Liver (tissue), 9 donors: ENCODE data around the gene ATP11B. TPM values are rescaled to one million over a fixed set of nuclear protein-coding genes. Genes with fewer than 3 reads are reported as not detected.

Experiments
- DNase-seq: peaks from one replicate; pipeline ENCODE4 v3.0.0-alpha.2; 2017; ENCODE audit warnings: low spot score
- H3K27ac ChIP-seq, 2 donors: one replicate each; pipeline ENCODE4 v1.7.0; 2013; ENCODE audit warnings: inconsistent platforms in 2 of 2, low read length in 2 of 2, control low read depth in 1 of 2, low read depth in 1 of 2, mild to moderate bottlenecking in 1 of 2
- H3K27me3 ChIP-seq, 4 donors: one replicate each; pipeline versions ENCODE4 v1.6.1 to v1.7.0; 2013; ENCODE audit warnings: low read length in 3 of 4, inconsistent platforms in 1 of 4, mild to moderate bottlenecking in 1 of 4, moderate library complexity in 1 of 4; ENCODE audit not compliant: control insufficient read depth in 4 of 4, insufficient read depth in 4 of 4
- H3K36me3 ChIP-seq, 4 donors: one replicate each; pipeline versions ENCODE4 v1.6.1 to v1.7.0; 2013; ENCODE audit warnings: low read length in 3 of 4, mild to moderate bottlenecking in 3 of 4, low read depth in 1 of 4, moderate library complexity in 1 of 4; ENCODE audit not compliant: control insufficient read depth in 4 of 4, insufficient read depth in 3 of 4
- H3K4me1 ChIP-seq, 4 donors: one replicate each; pipeline versions ENCODE4 v1.6.1 to v1.7.0; 2013; ENCODE audit warnings: low read length in 3 of 4, mild to moderate bottlenecking in 3 of 4, moderate library complexity in 1 of 4; ENCODE audit not compliant: control insufficient read depth in 4 of 4, insufficient read depth in 4 of 4
- H3K4me3 ChIP-seq, 3 donors: one replicate each; pipeline versions ENCODE4 v1.6.1 to v1.7.0; 2013; ENCODE audit warnings: low read length in 3 of 3, control low read depth in 1 of 3, low read depth in 1 of 3, mild to moderate bottlenecking in 1 of 3
- H3K9ac ChIP-seq, 2 donors: one replicate each; pipeline ENCODE4 v1.7.0; 2013; ENCODE audit warnings: low read length in 2 of 2, mild to moderate bottlenecking in 2 of 2, moderate library complexity in 2 of 2, control low read depth in 1 of 2, low read depth in 1 of 2
- H3K9me3 ChIP-seq, 4 donors: one replicate each; pipeline versions ENCODE4 v1.6.1 to v1.7.0; 2013; ENCODE audit warnings: low read length in 3 of 4; ENCODE audit not compliant: control insufficient read depth in 4 of 4
- CTCF ChIP-seq: fragments of 150-350 bp; IDR thresholded peaks from 2 replicates; pipeline ENCODE4 v1.5.1; 2017; ENCODE audit warnings: improper control_type of control experiment, low read depth, low read length; ENCODE audit not compliant: missing input control
- EGR1 ChIP-seq, 2 donors: IDR thresholded peaks; 2 replicates each; pipeline ENCODE4 v1.6.1; 2016 to 2018; ENCODE audit warnings: antibody characterized with exemption in 2 of 2, low read depth in 2 of 2
- FOXA1 ChIP-seq: IDR thresholded peaks from 2 replicates; pipeline ENCODE4 v1.6.1; 2016; ENCODE audit warnings: antibody characterized with exemption
- FOXA2 ChIP-seq: IDR thresholded peaks from 2 replicates; pipeline ENCODE4 v1.6.1; 2016; ENCODE audit warnings: antibody characterized with exemption
- GABPA ChIP-seq, 2 donors: IDR thresholded peaks in 1 of 2; conservative IDR thresholded peaks in 1 of 2; 2 replicates each; pipeline ENCODE4 v1.6.1; 2016; ENCODE audit warnings: antibody characterized with exemption in 2 of 2, mild to moderate bottlenecking in 1 of 2, moderate library complexity in 1 of 2
- HNF4A ChIP-seq, 2 donors: conservative IDR thresholded peaks; 2 replicates each; pipeline ENCODE4 v1.6.1; 2016; ENCODE audit warnings: antibody characterized with exemption in 2 of 2, mild to moderate bottlenecking in 2 of 2
- HNF4G ChIP-seq: IDR thresholded peaks from 2 replicates; pipeline ENCODE4 v1.6.1; 2016; ENCODE audit warnings: antibody characterized with exemption
- JUND ChIP-seq, 2 donors: IDR thresholded peaks; 2 replicates each; pipeline ENCODE4 v1.6.1; 2016; ENCODE audit warnings: antibody characterized with exemption in 2 of 2
- NR2F2 ChIP-seq: IDR thresholded peaks from 2 replicates; pipeline ENCODE4 v1.6.1; 2016; ENCODE audit warnings: antibody characterized with exemption
- RAD21 ChIP-seq, 2 donors: IDR thresholded peaks; 2 replicates each; pipeline ENCODE4 v1.6.1; 2016; ENCODE audit warnings: antibody characterized with exemption in 2 of 2, mild to moderate bottlenecking in 2 of 2
- RXRA ChIP-seq, 2 donors: IDR thresholded peaks; 2 replicates each; pipeline ENCODE4 v1.6.1; 2017 to 2018; ENCODE audit warnings: antibody characterized with exemption in 2 of 2, mild to moderate bottlenecking in 1 of 2
- SP1 ChIP-seq: IDR thresholded peaks from 2 replicates; pipeline ENCODE4 v1.6.1; 2018; ENCODE audit warnings: antibody characterized with exemption, mild to moderate bottlenecking
- TAF1 ChIP-seq: conservative IDR thresholded peaks from 2 replicates; pipeline ENCODE4 v1.6.1; 2016; ENCODE audit warnings: antibody characterized with exemption, mild to moderate bottlenecking
- YY1 ChIP-seq: IDR thresholded peaks from 2 replicates; pipeline ENCODE4 v1.6.1; 2016; ENCODE audit warnings: antibody characterized with exemption, mild to moderate bottlenecking
- ZBTB33 ChIP-seq: IDR thresholded peaks from 2 replicates; pipeline ENCODE4 v1.6.1; 2016; ENCODE audit warnings: antibody characterized with exemption
- WGBS: extraction: QIAGEN DNeasy Blood & Tissue Kit; methylation state at CpG from one replicate; pipeline ENCODE4 v1.1.7; 2013; 5-methylcytosine and 5-hydroxymethylcytosine counted together
- polyA plus RNA-seq, 2 donors: library from polyadenylated mRNA; stranded (reverse) in 1 of 2; unstranded in 1 of 2; fragments of 200-250 nt in 1 of 2; fragments of >200 nt in 1 of 2; fragmentation: Nextera tagmentation in 1 of 2; extraction: Ambion mirVana in 1 of 2; gene quantifications; one replicate each; pipeline versions ENCODE4 v1.2.1 to v1.2.3, GENCODE V29; 2013 to 2015
- total RNA-seq, 2 donors: library from RNA; depleted of rRNA; stranded (reverse); fragments of >200 nt; gene quantifications; one replicate each; pipeline ENCODE4 v1.2.3, GENCODE V29; 2014
- TF ChIP-seq, protein P1 (sequence below): IDR thresholded peaks from 2 replicates; pipeline ENCODE4 v1.6.1; 2016; ENCODE audit warnings: antibody characterized with exemption
- TF ChIP-seq, protein P2 (sequence below): IDR thresholded peaks from 2 replicates; pipeline ENCODE4 v1.6.1; 2016; ENCODE audit warnings: antibody characterized with exemption, mild to moderate bottlenecking
- TF ChIP-seq, protein P3 (sequence below): IDR thresholded peaks from 2 replicates; pipeline ENCODE4 v1.6.1; 2016; ENCODE audit warnings: antibody characterized with exemption
- donor health status: healthy.
- donor health status: healthy.
- donor health status: healthy.
- donor health status: healthy.
- donor health status: healthy.

Gene ATP11B
- total and polyA plus RNA-seq, 4 donors, result 5.9 to 49.6 (median 19.0) TPM

GRCh38 chr3:182904164-182904563 is 110.9 kb downstream of the ATP11B start:
- 97% methylated on average over 3 of the region's 3 CpGs for WGBS
- no peak overlapping the region for H3K27ac ChIP-seq
- H3K27me3 ChIP-seq, result no peaks in the 10 kb centered on the region
- H3K4me1 ChIP-seq, result peaks cover 0 to 2% (median 0%) of the 10 kb centered on the region in 4 donors
- H3K9ac ChIP-seq, result no peak overlapping the region
- H3K4me3 ChIP-seq, result no peak overlapping the region
- no peak for DNase-seq
- peaks cover 3 to 20% (median 8%) of the 10 kb centered on the region in 4 donors for H3K36me3 ChIP-seq
- no peaks in the 10 kb centered on the region for H3K9me3 ChIP-seq
- no peak for TF ChIP-seq GABPA (IDR thresholded peaks at IDR 0.05 in 1 of 2, conservative IDR thresholded peaks at IDR 0.05 in 1 of 2)
- TF ChIP-seq, protein P1, sequence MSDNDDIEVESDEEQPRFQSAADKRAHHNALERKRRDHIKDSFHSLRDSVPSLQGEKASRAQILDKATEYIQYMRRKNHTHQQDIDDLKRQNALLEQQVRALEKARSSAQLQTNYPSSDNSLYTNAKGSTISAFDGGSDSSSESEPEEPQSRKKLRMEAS, result no peak

DNA sequence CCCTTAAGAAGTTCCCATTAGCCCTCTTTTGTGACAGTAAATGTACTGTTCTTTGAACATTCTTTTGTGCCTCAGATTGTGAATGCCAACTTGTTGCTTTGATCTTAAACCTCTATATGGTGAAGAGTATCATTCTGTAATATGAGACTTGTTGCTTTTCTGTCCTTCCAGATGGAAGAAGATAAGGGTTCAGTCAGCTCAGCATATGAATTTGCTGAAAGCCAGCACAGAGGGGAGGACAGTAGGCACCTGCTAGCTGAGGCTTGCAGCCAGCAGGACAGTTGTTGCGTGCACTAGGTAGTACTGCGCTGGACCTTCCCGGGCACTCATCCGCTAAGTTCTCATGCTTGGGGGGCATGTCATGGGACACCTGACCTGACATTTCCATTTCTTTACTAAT is 112.3 kb downstream of the ATP11B start:
- no peaks in the 10 kb centered on the region for H3K9me3 ChIP-seq
- no peak overlapping the region for H3K27ac ChIP-seq
- peaks cover 2 to 16% (median 6%) of the 10 kb centered on the region in 4 donors for H3K36me3 ChIP-seq
- 98% methylated on average over 4 of the region's 4 CpGs for WGBS
- no peak overlapping the region for H3K4me3 ChIP-seq
- no peak for DNase-seq
- H3K9ac ChIP-seq, result no peak overlapping the region
- peaks cover 0 to 2% (median 0%) of the 10 kb centered on the region in 4 donors for H3K4me1 ChIP-seq
- TF ChIP-seq ZBTB33, result no peak
- TF ChIP-seq HNF4G, result no peak
- TF ChIP-seq JUND (IDR thresholded peaks at IDR 0.05), result no peak
- TF ChIP-seq EGR1 (IDR thresholded peaks at IDR 0.05; ENCODE audit: low read depth in 2 of 2), result no peak
- no peak for TF ChIP-seq SP1
- TF ChIP-seq CTCF, result no peak
- no peak for TF ChIP-seq HNF4A (conservative IDR thresholded peaks at IDR 0.05)
- no peak for TF ChIP-seq TAF1
- TF ChIP-seq, protein P1, result no peak
- TF ChIP-seq YY1, result no peak
- TF ChIP-seq, protein P2, sequence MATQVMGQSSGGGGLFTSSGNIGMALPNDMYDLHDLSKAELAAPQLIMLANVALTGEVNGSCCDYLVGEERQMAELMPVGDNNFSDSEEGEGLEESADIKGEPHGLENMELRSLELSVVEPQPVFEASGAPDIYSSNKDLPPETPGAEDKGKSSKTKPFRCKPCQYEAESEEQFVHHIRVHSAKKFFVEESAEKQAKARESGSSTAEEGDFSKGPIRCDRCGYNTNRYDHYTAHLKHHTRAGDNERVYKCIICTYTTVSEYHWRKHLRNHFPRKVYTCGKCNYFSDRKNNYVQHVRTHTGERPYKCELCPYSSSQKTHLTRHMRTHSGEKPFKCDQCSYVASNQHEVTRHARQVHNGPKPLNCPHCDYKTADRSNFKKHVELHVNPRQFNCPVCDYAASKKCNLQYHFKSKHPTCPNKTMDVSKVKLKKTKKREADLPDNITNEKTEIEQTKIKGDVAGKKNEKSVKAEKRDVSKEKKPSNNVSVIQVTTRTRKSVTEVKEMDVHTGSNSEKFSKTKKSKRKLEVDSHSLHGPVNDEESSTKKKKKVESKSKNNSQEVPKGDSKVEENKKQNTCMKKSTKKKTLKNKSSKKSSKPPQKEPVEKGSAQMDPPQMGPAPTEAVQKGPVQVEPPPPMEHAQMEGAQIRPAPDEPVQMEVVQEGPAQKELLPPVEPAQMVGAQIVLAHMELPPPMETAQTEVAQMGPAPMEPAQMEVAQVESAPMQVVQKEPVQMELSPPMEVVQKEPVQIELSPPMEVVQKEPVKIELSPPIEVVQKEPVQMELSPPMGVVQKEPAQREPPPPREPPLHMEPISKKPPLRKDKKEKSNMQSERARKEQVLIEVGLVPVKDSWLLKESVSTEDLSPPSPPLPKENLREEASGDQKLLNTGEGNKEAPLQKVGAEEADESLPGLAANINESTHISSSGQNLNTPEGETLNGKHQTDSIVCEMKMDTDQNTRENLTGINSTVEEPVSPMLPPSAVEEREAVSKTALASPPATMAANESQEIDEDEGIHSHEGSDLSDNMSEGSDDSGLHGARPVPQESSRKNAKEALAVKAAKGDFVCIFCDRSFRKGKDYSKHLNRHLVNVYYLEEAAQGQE, result no peak
- no peak for TF ChIP-seq GABPA (IDR thresholded peaks at IDR 0.05 in 1 of 2, conservative IDR thresholded peaks at IDR 0.05 in 1 of 2)
- TF ChIP-seq, protein P3, sequence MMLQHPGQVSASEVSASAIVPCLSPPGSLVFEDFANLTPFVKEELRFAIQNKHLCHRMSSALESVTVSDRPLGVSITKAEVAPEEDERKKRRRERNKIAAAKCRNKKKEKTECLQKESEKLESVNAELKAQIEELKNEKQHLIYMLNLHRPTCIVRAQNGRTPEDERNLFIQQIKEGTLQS, result no peak
- no peak for TF ChIP-seq RXRA (IDR thresholded peaks at IDR 0.05)
- no peak for TF ChIP-seq NR2F2
- TF ChIP-seq FOXA1, result no peak
- TF ChIP-seq FOXA2, result no peak
- no peak for TF ChIP-seq RAD21 (IDR thresholded peaks at IDR 0.05)
- H3K27me3 ChIP-seq, result no peaks in the 10 kb centered on the region
